ENCODE results near the gene ITCH.
"Not testable (repeated sequence)": the region's sequence is repeated elsewhere in the genome, so short reads cannot be mapped to it uniquely, and the experiment has no call there.

The ITCH gene

DNA sequence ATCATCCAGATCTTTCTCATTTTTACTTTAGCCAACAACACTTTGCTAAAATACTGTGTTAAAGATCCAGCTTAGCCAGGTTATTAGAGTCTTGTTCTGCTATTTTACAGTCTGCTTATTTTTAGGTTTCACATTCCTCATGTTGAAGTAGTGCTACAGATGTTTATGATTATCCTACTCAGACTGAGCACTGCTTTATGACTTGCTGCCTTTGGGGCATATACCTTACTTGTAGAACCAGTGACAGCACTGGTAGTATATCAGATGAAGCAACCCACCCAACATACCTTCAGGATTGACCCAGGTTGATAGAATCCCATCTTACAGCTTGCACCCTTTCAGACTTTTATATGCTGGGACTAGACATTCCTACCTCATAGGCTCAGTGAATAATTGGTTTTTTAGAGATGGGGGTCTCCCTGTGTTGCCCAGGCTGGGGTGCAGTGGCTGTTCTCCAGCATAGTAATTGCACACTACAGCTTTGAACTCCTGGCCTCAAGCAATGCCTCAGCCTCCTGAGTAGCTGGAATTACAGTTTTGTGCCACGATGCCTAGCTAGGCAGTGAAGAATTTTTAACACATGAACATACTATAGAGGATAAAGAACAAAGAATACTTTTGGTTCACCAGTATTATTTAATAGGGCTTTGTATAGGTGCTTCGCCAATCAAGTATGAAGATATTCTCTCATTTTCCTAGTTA lies 89.4 kb downstream of the ITCH start:
- DNase-seq (ENCODE audit: low spot score): no peak

DNA sequence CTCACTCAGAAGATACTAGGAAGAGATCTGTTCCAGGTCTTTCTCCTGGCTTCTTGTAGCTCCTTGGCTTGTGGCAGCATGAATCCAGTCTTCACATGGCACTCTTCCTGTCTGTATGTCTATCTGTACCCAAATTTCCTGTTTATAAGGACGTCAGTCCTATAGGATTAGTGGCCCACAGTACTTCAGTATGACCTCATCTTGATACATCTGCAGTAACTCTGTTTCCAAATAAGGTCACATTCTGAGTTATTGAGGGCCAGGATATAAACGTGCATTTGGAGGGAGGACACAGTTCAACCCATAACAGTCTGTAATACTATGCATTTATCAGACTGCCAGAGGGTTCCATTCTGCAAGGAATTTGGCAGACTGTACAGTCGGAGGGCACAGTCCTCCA lies 95.6 kb downstream of the ITCH start:
- no peak for DNase-seq (ENCODE audit: low spot score)

GRCh38 chr20:34459209-34459897 lies 96.3 kb downstream of the ITCH start:
- no peak for DNase-seq (ENCODE audit: low spot score)

- no peak for DNase-seq (ENCODE audit: low spot score)
These were observed 98.7 kb downstream of the ITCH start for GRCh38 chr20:34461779-34462087.

DNA sequence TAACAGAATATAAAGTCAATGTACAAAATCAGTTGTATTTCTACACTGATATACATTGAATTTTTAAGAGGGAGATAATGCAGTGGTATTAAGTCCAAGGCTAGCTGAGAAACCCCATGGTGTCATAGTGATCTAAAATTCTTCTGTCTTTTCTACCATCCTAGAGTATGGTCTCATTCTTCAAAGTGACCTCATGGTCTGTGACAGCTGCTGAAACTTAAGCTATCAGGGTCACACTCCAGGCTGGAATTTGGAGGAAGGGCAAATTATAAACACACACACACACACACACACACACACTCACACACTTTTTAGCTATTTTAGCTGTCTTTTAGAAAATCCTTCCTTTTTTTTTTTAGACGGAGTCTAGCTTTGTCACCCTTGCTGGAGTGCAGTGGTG lies 105.9 kb downstream of the ITCH start:
- no peak for DNase-seq (ENCODE audit: low spot score)

DNA sequence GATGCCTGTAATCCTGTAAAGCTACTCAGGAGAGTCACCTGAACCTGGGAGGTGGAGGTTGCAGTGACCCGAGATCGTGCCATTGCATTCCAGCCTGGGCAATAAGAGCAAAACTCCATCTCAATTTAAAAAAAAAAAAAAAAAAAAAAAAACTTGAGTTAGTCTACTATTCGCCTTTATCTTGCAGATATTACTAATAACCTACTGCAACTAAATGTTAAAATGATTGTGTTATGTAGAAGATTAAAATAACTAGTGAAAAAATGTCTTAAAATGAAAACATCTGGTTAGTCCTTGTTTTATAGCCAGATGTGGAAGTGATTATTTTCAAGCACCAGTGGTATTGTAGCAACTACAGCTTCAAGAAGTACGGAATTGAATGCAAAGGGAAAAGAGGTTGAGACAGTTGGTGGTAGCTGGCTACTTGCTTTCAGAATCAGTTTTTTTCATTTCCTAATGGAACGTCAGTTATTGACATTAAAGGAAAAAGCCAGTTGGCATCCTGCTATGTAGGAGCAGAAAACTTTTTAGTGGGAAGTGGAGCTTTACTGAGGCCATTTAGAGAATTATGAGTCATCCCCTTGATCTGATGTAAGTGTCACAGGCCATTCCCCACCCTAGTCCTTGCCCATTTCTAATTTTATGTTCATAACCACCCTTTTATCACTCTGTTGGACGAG lies 109.3 kb downstream of the ITCH start:
- DNase-seq (ENCODE audit: low spot score): peak; percentile 47

GRCh38 chr20:34473262-34473883 lies 110.3 kb downstream of the ITCH start:
- no peak for DNase-seq (ENCODE audit: low spot score)

- DNase-seq (ENCODE audit: low spot score): peak; percentile 38
These were observed 113.1 kb downstream of the ITCH start for GRCh38 chr20:34475979-34476736.

GRCh38 chr20:34479627-34480026 lies 116.6 kb downstream of the ITCH start:
- no peak for DNase-seq (ENCODE audit: low spot score)

- not testable (repeated sequence) for DNase-seq (ENCODE audit: low spot score)
These were observed 119.1 kb downstream of the ITCH start for GRCh38 chr20:34482154-34482553.

- DNase-seq (ENCODE audit: low spot score): not testable (repeated sequence)
These were observed 120.6 kb downstream of the ITCH start for GRCh38 chr20:34483585-34484220.

DNA sequence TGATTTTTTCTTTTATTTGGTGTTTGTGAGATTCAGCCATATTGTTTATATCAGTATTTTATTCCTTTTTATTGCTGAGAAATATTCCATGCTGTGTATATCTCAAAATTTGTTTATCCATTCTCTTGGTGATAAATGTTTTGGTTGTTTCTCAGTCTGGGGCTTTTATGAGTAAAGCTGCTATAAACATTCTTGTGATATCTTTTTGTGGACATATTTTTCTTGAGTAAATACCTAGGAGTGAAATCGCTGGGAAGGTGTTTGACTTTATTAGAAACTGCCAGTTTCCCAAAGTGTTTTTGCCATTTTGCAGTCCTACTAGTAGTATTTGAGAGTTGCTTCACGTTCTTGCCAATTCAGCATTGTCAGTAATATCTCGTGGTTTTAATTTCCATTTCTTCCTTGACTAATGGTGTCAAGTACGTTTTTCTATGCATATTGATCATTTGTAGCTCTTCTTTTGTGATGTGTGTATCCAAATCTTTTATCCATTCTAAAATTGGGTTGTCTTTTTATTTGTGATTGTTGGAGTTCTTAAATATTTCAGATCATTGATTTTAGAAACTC lies 122.1 kb downstream of the ITCH start:
- no peak for DNase-seq (ENCODE audit: low spot score)

DNA sequence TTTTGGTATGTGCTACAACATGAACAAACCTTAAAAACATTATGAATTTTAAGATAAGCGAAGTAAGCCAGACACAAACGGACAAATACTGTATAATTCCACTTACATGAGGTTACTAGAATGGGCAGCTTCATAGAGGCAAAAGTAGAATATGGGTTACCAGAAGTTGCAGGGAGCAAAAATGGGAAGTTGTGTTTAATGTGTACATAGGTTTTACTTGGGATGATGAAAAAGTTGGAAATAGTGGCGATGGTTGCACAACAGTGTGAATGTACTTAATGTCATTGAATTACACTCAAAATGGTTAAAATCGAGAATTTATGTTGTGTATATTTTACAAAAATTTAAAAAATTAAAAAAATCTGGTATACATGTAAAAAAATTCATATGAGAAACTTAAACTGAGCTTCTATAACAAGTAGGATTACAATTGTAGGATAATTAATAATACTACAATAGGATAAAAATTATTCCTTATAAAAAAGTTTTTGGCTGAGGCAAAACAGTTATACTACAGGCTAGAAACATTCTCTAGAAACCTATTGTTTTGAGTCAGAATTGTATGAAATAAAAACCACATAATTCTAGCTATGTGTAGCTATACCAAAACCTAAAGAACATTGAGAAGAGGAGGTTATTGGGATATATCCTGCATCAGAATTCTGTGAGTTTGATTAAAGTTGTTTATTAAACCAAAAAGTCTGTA lies 128.3 kb downstream of the ITCH start:
- no peak for DNase-seq (ENCODE audit: low spot score)

- DNase-seq (ENCODE audit: low spot score): no peak
These were observed 128.9 kb downstream of the ITCH start for GRCh38 chr20:34491932-34492509.

DNA sequence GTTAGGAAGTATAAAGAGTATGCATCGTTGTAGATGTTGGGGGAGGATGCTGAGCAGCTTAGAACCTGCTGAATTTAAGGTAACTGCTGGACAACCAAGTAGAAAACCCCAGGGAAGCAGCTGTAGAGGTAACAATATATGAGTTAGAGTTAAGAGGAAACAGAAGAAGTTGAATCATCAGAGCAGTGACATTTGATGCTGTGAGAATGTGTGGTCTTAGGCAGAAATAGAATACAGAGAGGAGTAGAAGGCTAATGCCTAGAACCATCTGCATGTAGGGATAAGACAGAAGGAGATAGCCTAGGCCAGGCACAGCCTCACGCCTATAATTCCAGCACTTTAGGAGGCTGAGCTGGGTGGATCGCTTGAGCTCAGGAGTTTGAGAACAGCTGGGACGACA lies 130.6 kb downstream of the ITCH start:
- DNase-seq (ENCODE audit: low spot score): no peak

- no peak for DNase-seq (ENCODE audit: low spot score)
These were observed 132.2 kb downstream of the ITCH start for GRCh38 chr20:34495307-34495706.

DNA sequence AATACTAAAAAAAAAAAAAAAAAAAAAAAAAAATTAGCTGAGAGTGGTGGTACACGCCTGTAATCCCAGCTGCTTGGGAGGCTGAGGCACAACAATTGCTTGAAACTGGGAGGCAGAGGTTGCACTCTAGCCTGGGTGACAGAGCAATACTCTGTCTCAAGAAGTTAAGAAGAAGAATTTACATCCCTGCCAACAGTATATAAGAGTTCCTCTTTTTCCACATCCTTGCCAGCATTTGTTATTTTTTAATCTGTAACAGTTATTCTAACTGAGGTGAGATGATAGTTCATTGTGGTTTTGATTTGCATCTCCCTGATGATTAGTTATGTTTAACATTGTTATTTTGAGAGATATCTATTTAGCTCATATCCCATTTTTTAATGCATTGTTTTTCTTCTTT lies 132.8 kb downstream of the ITCH start:
- no peak for DNase-seq (ENCODE audit: low spot score)

- DNase-seq (ENCODE audit: low spot score): not testable (repeated sequence)
These were observed 134.5 kb downstream of the ITCH start for GRCh38 chr20:34497596-34497995.

- no peak for DNase-seq (ENCODE audit: low spot score)
These were observed 137.8 kb downstream of the ITCH start for GRCh38 chr20:34500823-34501222.

DNA sequence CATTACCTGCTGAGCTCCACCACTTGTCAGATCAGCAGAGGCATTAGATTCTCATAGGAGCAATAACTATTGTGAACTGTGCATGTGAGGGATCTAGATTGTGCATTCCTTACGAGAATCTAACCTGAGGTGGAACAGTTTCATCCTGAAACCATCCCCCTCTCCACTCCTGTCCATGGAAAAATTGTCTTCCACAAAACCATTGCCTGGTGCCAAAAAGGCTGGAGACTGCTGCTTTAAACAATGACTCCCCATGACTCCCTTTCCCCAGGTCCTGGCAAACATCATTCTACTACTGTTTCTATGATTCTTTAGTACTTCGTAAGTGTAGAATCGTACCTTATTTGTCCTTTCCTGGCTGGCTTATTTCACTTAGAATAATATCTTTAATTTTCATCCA lies 143.4 kb downstream of the ITCH start:
- no peak for DNase-seq (ENCODE audit: low spot score)

Measured in hepatic stellate cell (primary cell).